ENCODE data around the gene PBX2.

Gene PBX2

GRCh38 chr6:32170294-32170693, 19.7 kb downstream of the PBX2 start:
- DNase-seq = no peak

GRCh38 chr6:32168807-32169591, 21.0 kb downstream of the PBX2 start:
- no peak for DNase-seq

- DNase-seq = no peak
Measured at GRCh38 chr6:32168350-32168749, 21.7 kb downstream of the PBX2 start.

- DNase-seq = no peak
Measured at GRCh38 chr6:32167761-32168262, 22.2 kb downstream of the PBX2 start.

- no peak for DNase-seq
Measured at GRCh38 chr6:32167154-32167760, 22.7 kb downstream of the PBX2 start.

- DNase-seq = no peak
Measured at GRCh38 chr6:32166411-32167061, 23.5 kb downstream of the PBX2 start.

- no peak for DNase-seq
Measured at GRCh38 chr6:32164295-32164694, 25.7 kb downstream of the PBX2 start, which contains the start of gene EGFL8. EGFL8 (plus strand) TSS chr6:32164595; CDS start chr6:32166166, 1,571 bp downstream.

GRCh38 chr6:32163559-32164258, 26.3 kb downstream of the PBX2 start:
- no peak for DNase-seq

GRCh38 chr6:32158052-32158451, 31.9 kb downstream of the PBX2 start:
- DNase-seq = no peak

- no peak for DNase-seq
Measured at GRCh38 chr6:32156891-32157290, 33.1 kb downstream of the PBX2 start.

- DNase-seq = peak; percentile 27
Measured at GRCh38 chr6:32154514-32155161, 35.4 kb downstream of the PBX2 start.

- DNase-seq = no peak
Measured at GRCh38 chr6:32153564-32154513, 36.2 kb downstream of the PBX2 start, which contains the start of gene PPT2. PPT2 (plus strand) TSS chr6:32154141; CDS start chr6:32154595, 454 bp downstream.

- no peak for DNase-seq
Measured at GRCh38 chr6:32152769-32153563, 37.0 kb downstream of the PBX2 start.

- DNase-seq = no peak
Measured at GRCh38 chr6:32151863-32152768, 37.9 kb downstream of the PBX2 start, which contains the start of gene PRRT1. PRRT1 (minus strand) TSS chr6:32151939; CDS start chr6:32151827, 112 bp downstream.

GRCh38 chr6:32151181-32151862, 38.7 kb downstream of the PBX2 start:
- DNase-seq = no peak

- no peak for DNase-seq
Measured at GRCh38 chr6:32149932-32150870, 39.8 kb downstream of the PBX2 start.

- DNase-seq = no peak
Measured at GRCh38 chr6:32149092-32149755, 40.8 kb downstream of the PBX2 start.

Measured in inflammatory macrophage treated with lipopolysaccharide for 4 hours (primary cell).